GM12878 (cell line): ENCODE results near the gene TACR1. TPM values are rescaled to one million over a fixed set of nuclear protein-coding genes. Genes with fewer than 3 reads are reported as not detected.

Experiments
- ATAC-seq: fragments of 200-7000 bp; cut with Tn5 transposase; 3 replicates; pipeline ENCODE4 v1.9.1; 2020; ENCODE audit warnings: mild to moderate bottlenecking, moderate library complexity
- BruUV-seq: library from RNA; stranded (reverse); fragments of 400-500 nt; replicated peaks from 2 replicates; lab custom pipeline; 2021; lab: Mats Ljungman, UMichigan
- CTCF ChIA-PET: fragments of 300-600 bp; sonication (Branson Sonifier 250); formaldehyde crosslinking; extraction: SDS; loops from one replicate; lab custom pipeline; 2021; ENCODE audit warnings: inconsistent platforms; lab: Yijun Ruan, JAX
- POLR2A ChIA-PET: fragments of 350-600 bp; formaldehyde crosslinking; extraction: SDS; loops from one replicate; lab custom pipeline; 2021; ENCODE audit warnings: inconsistent platforms; lab: Charles Lee
- RAD21 ChIA-PET: fragments of 300-600 bp; sonication (Branson Sonifier 250); formaldehyde crosslinking; loops from one replicate; lab custom pipeline; 2023; ENCODE audit warnings: antibody characterized with exemption; ENCODE audit not compliant: unreplicated experiment; lab: Charles Lee
- SMC1A ChIA-PET: fragments of 300-600 bp; sonication (Branson Sonifier 250); formaldehyde crosslinking; loops from one replicate; lab custom pipeline; 2023; ENCODE audit not compliant: unreplicated experiment, uncharacterized antibody; lab: Charles Lee
- DNase-seq: peaks from one replicate; pipeline ENCODE4 v3.0.0-alpha.2; 2011; ENCODE audit warnings: low read depth, low spot score
- FAIRE-seq: peaks from 3 replicates; lab custom pipeline; 2011; peaks lifted over from hg19 to GRCh38; lab: Jason Lieb, UNC
- H2AFZ ChIP-seq: 2 replicates; pipeline ENCODE4 v1.6.0; 2011; ENCODE audit warnings: low read depth, low read length, control low read depth; ENCODE audit not compliant: control insufficient read depth
- H3K27ac ChIP-seq: 2 replicates; pipeline ENCODE4 v1.5.1; 2011; ENCODE audit warnings: control low read depth; ENCODE audit not compliant: control insufficient read depth, insufficient read depth
- H3K27me3 ChIP-seq, 2 experiments: replicated peaks in 1 of 2; 2 replicates each; pipeline versions ENCODE4 v1.6.0 to v1.6.1; 2011; ENCODE audit warnings: low read length in 1 of 2; ENCODE audit not compliant: control insufficient read depth in 2 of 2, insufficient read depth in 2 of 2
- H3K36me3 ChIP-seq, 2 experiments: 2 replicates each; pipeline ENCODE4 v1.5.1; 2011; ENCODE audit warnings: low read length in 1 of 2; ENCODE audit not compliant: control insufficient read depth in 2 of 2, insufficient read depth in 2 of 2
- H3K4me1 ChIP-seq: 2 replicates; pipeline ENCODE4 v1.6.1; 2011; ENCODE audit warnings: mild to moderate bottlenecking, low read length, moderate library complexity, mixed read lengths; ENCODE audit not compliant: control insufficient read depth, insufficient read depth
- H3K4me2 ChIP-seq: 2 replicates; pipeline ENCODE4 v1.6.0; 2011; ENCODE audit warnings: control low read depth; ENCODE audit not compliant: control insufficient read depth, insufficient read depth
- H3K4me3 ChIP-seq: fragments of 200-600 bp; sonication (generic); 2 replicates; pipeline ENCODE4 v1.5.1; 2016
- H3K79me2 ChIP-seq: 2 replicates; pipeline ENCODE4 v1.6.0; 2011; ENCODE audit warnings: low read length; ENCODE audit not compliant: control insufficient read depth, insufficient read depth
- H3K9ac ChIP-seq: 2 replicates; pipeline ENCODE4 v1.8.0; 2011; ENCODE audit warnings: low read length, control low read depth, mixed read lengths; ENCODE audit not compliant: control insufficient read depth, insufficient read depth
- H3K9me3 ChIP-seq: replicated peaks from 3 replicates; pipeline ENCODE4 v1.5.1; 2011; ENCODE audit warnings: mild to moderate bottlenecking, low read length; ENCODE audit not compliant: control insufficient read depth, insufficient read depth
- H4K20me1 ChIP-seq: 2 replicates; pipeline ENCODE4 v1.6.0; 2011; ENCODE audit not compliant: control insufficient read depth, insufficient read depth
- BCL3 ChIP-seq: IDR thresholded peaks from 2 replicates; pipeline ENCODE4 v1.6.1; 2011; ENCODE audit warnings: borderline replicate concordance, low read depth, mild to moderate bottlenecking, moderate library complexity, low read length; ENCODE audit not compliant: insufficient read depth, poor library complexity, severe bottlenecking
- BMI1 ChIP-seq: fragments of 450-650 bp; IDR thresholded peaks from 2 replicates; pipeline ENCODE4 v1.6.1; 2016; ENCODE audit warnings: mild to moderate bottlenecking, moderate library complexity, borderline replicate concordance
- BRCA1 ChIP-seq: IDR thresholded peaks from 2 replicates; pipeline ENCODE4 v1.6.1; 2011; ENCODE audit warnings: low read depth, low read length, improper control_type of control experiment
- ESRRA ChIP-seq: IDR thresholded peaks from 2 replicates; pipeline ENCODE4 v1.6.1; 2012; ENCODE audit warnings: mild to moderate bottlenecking, low read length, improper control_type of control experiment
- IRF3 ChIP-seq: fragments of 450-650 bp; IDR thresholded peaks from 2 replicates; pipeline ENCODE4 v1.6.1; 2014; ENCODE audit warnings: mild to moderate bottlenecking
- MTA3 ChIP-seq: IDR thresholded peaks from 2 replicates; pipeline ENCODE4 v1.6.1; 2012; ENCODE audit warnings: low read length, inconsistent platforms, borderline replicate concordance
- MYB ChIP-seq: fragments of 150-350 bp; IDR thresholded peaks from 2 replicates; pipeline ENCODE4 v1.6.1; 2014; ENCODE audit warnings: mild to moderate bottlenecking, low read depth, low read length, borderline replicate concordance
- RAD51 ChIP-seq: fragments of 450-650 bp; IDR thresholded peaks from 2 replicates; pipeline ENCODE4 v1.6.1; 2016; ENCODE audit warnings: moderate library complexity, mild to moderate bottlenecking, inconsistent platforms
- SMAD5 ChIP-seq: IDR thresholded peaks from 2 replicates; pipeline ENCODE4 v1.6.1; 2016; ENCODE audit warnings: antibody characterized with exemption, low read depth
- SUPT20H ChIP-seq: IDR thresholded peaks from 2 replicates; pipeline ENCODE4 v1.6.1; 2011; ENCODE audit warnings: low read depth, mild to moderate bottlenecking, low read length, moderate library complexity, borderline replicate concordance; ENCODE audit not compliant: control insufficient read depth
- ZNF384 ChIP-seq: IDR thresholded peaks from 2 replicates; pipeline ENCODE4 v1.6.1; 2012; ENCODE audit warnings: low read depth, mild to moderate bottlenecking, low read length, improper control_type of control experiment, borderline replicate concordance
- ZSCAN29 ChIP-seq: fragments of 450-650 bp; IDR thresholded peaks from 2 replicates; pipeline ENCODE4 v1.6.1; 2017; ENCODE audit warnings: mild to moderate bottlenecking, moderate library complexity
- ZZZ3 ChIP-seq: IDR thresholded peaks from 2 replicates; pipeline ENCODE4 v1.6.1; 2011; ENCODE audit warnings: low read depth; ENCODE audit not compliant: control insufficient read depth, insufficient read length
- WGBS: methylation state at CpG from one replicate; pipeline ENCODE4 v1.1.6; 2016; ENCODE audit warnings: low lambda C conversion rate; ENCODE audit not compliant: insufficient replicate concordance, insufficient coverage; ENCODE audit errors: missing lambda C conversion rate; 5-methylcytosine and 5-hydroxymethylcytosine counted together
- in situ Hi-C: fragments of 300-500 bp; cut with MboI; formaldehyde crosslinking; loops from 9 replicates; pipeline ENCODE4 v1.14.3; 2018; ENCODE audit warnings: mixed read lengths
- intact Hi-C: fragments of 100-400 bp; cut with micrococcal nuclease; formaldehyde crosslinking; loops from one replicate; pipeline ENCODE4 v1.14.2; 2022; ENCODE audit not compliant: unreplicated experiment
- polyA plus RNA-seq, 11 experiments: library from polyadenylated mRNA; depleted of rRNA in 4 of 11; unstranded in 6 of 11; stranded (reverse) in 5 of 11; fragments of >200 nt; fragmentation: Nextera tagmentation in 4 of 11; fragmentation: Illumina TruSeq in 1 of 11; extraction: Ambion mirVana in 4 of 11; extraction: Trizol in 1 of 11; gene quantifications; 1 replicate in 1 of 11; 2 replicates in 10 of 11; pipeline versions ENCODE4 v1.2.1 to v1.2.3, GENCODE V29; 2011 to 2016; ENCODE audit warnings: inconsistent platforms in 2 of 11, missing spikeins in 2 of 11, low read depth in 1 of 11
- total RNA-seq, 4 experiments: library from RNA; depleted of rRNA in 3 of 4; stranded (reverse); fragments of >200 nt in 3 of 4; fragmentation: Illumina TruSeq in 1 of 4; extraction: Trizol in 1 of 4; gene quantifications; 2 replicates each; pipeline versions ENCODE4 v1.2.1 to v1.2.3, GENCODE V29; 2013 to 2021

TACR1 gene
- total and polyA plus RNA-seq, 10 of the 15 experiments (the other 5 are each of a cell fraction or from before 2014, with no cell fraction given): 0.04 to 1.4 (median 0.15) TPM

GRCh38 chr2:75226099-75226498 lies 26.8 kb upstream of the TACR1 start:
- ChIA-PET RAD21 (interaction anchor here (1.1 kb wide), 1 partner anchor 11 kb away, joined by 3 read pairs; no protein-coding TSS in a partner anchor), SMC1A (interaction anchor here (0.8 to 1.3 kb wide), 2 partner anchors 68 to 348 kb away, joined by 3 read pairs; no protein-coding TSS in a partner anchor), CTCF (no interaction called here), POLR2A (no interaction called here)
- Histone ChIP-seq H3K4me3 (no peak overlapping the region), H3K36me3 (no peaks in the 10 kb centered on the region), H3K9me3 (no peaks in the 10 kb centered on the region), H2AFZ (no peak overlapping the region), H3K4me2 (no peak overlapping the region), H3K27ac (no peak overlapping the region), H3K9ac (no peak overlapping the region), H3K79me2 (no peaks in the 10 kb centered on the region), H3K4me1 (no peaks in the 10 kb centered on the region), H3K27me3 (no peaks in the 10 kb centered on the region), H4K20me1 (no peaks in the 10 kb centered on the region)
- no TSS peak for BruUV-seq
- intact Hi-C loops (no loop called here), in situ Hi-C loops (no loop called here)
- no peak for TF ChIP-seq ZNF384
- TF ChIP-seq SUPT20H: no peak
- TF ChIP-seq IRF3: no peak
- no peak for TF ChIP-seq RAD51
- TF ChIP-seq BRCA1: no peak
- TF ChIP-seq ESRRA: no peak
- TF ChIP-seq MYB: no peak
- FAIRE-seq: no peak
- DNase-seq: no peak
- 14% methylated on average over 3 of the region's 3 CpGs for WGBS
- ATAC-seq: no peak

- ChIA-PET POLR2A (no interaction called here), CTCF (no interaction called here), RAD21 (no interaction called here), SMC1A (no interaction called here)
- in situ Hi-C loops: no loop called here
- Histone ChIP-seq H3K36me3 (no peaks in the 10 kb centered on the region), H3K4me2 (no peak overlapping the region), H3K9me3 (no peaks in the 10 kb centered on the region), H4K20me1 (no peaks in the 10 kb centered on the region), H3K79me2 (no peaks in the 10 kb centered on the region), H3K27me3 (no peaks in the 10 kb centered on the region), H3K4me1 (no peaks in the 10 kb centered on the region), H3K9ac (no peak overlapping the region), H3K27ac (no peak overlapping the region), H2AFZ (no peak overlapping the region), H3K4me3 (no peak overlapping the region)
- no peak for FAIRE-seq
- no peak for DNase-seq
- no peak for ATAC-seq
- intact Hi-C loops: no loop called here
- no TSS peak for BruUV-seq
- WGBS: 55% methylated on average over 4 of the region's 4 CpGs
- TF ChIP-seq BMI1 (no peak), ZZZ3 (no peak), BCL3 (no peak), ZSCAN29 (no peak), SMAD5 (no peak), MTA3 (no peak)
These were observed 25.3 kb upstream of the TACR1 start for GRCh38 chr2:75224636-75225094.
